ENCODE data around the gene C16orf74.

Gene C16orf74

GRCh38 chr16:85749771-85750145 is 1.1 kb downstream of the C16orf74 start:
- DNase-seq: no peak

- DNase-seq: no peak
Measured at GRCh38 chr16:85746460-85747215, 4.3 kb downstream of the C16orf74 start.

GRCh38 chr16:85738923-85739715 is 11.8 kb downstream of the C16orf74 start:
- no peak for DNase-seq

- DNase-seq: no peak
Measured at GRCh38 chr16:85736921-85737320, 14.0 kb downstream of the C16orf74 start.

GRCh38 chr16:85735946-85736345 is 14.9 kb downstream of the C16orf74 start:
- no peak for DNase-seq

GRCh38 chr16:85735225-85735635 is 15.7 kb downstream of the C16orf74 start:
- DNase-seq: no peak

- DNase-seq: no peak
Measured at GRCh38 chr16:85734311-85735017, 16.4 kb downstream of the C16orf74 start.

- DNase-seq: no peak
Measured at GRCh38 chr16:85733839-85734170, 17.1 kb downstream of the C16orf74 start.

GRCh38 chr16:85733155-85733838 is 17.6 kb downstream of the C16orf74 start:
- DNase-seq: no peak

- DNase-seq: no peak
Measured at GRCh38 chr16:85731179-85731578, 19.7 kb downstream of the C16orf74 start.

- DNase-seq: no peak
Measured at GRCh38 chr16:85730186-85730465, 20.8 kb downstream of the C16orf74 start.

- no peak for DNase-seq
Measured at GRCh38 chr16:85729452-85730185, 21.3 kb downstream of the C16orf74 start.

- no peak for DNase-seq
Measured at GRCh38 chr16:85728879-85729278, 22.0 kb downstream of the C16orf74 start.

- no peak for DNase-seq
Measured at GRCh38 chr16:85724936-85725335, 26.0 kb downstream of the C16orf74 start.

- DNase-seq: no peak
Measured at GRCh38 chr16:85724126-85724879, 26.6 kb downstream of the C16orf74 start.

- DNase-seq: no peak
Measured at GRCh38 chr16:85722128-85722893, 28.6 kb downstream of the C16orf74 start.

GRCh38 chr16:85720302-85720637 is 30.6 kb downstream of the C16orf74 start:
- no peak for DNase-seq

GRCh38 chr16:85719605-85720301 is 31.1 kb downstream of the C16orf74 start:
- no peak for DNase-seq

GRCh38 chr16:85718682-85719081 is 32.2 kb downstream of the C16orf74 start:
- DNase-seq: no peak

- DNase-seq: no peak
Measured at GRCh38 chr16:85718153-85718477, 32.8 kb downstream of the C16orf74 start.
